GM12872 (cell line): ENCODE results near the gene PPP1R7.
A peak's percentile ranks its signal among the peaks of the same experiment; 100 is the strongest.

ENCODE experiments used
- CTCF ChIP-seq: IDR thresholded peaks from 3 replicates; pipeline ENCODE4 v1.5.1; 2011; ENCODE audit warnings: low read depth, mild to moderate bottlenecking, low read length, moderate library complexity; ENCODE audit not compliant: insufficient read depth

PPP1R7 gene

GRCh38 chr2:241214209-241214608, 63.9 kb downstream of the PPP1R7 start:
- no peak for TF ChIP-seq CTCF

GRCh38 chr2:241214766-241215165, 64.5 kb downstream of the PPP1R7 start:
- TF ChIP-seq CTCF, result no peak

- TF ChIP-seq CTCF, result no peak
Measured at GRCh38 chr2:241215421-241215820, 65.2 kb downstream of the PPP1R7 start.

DNA sequence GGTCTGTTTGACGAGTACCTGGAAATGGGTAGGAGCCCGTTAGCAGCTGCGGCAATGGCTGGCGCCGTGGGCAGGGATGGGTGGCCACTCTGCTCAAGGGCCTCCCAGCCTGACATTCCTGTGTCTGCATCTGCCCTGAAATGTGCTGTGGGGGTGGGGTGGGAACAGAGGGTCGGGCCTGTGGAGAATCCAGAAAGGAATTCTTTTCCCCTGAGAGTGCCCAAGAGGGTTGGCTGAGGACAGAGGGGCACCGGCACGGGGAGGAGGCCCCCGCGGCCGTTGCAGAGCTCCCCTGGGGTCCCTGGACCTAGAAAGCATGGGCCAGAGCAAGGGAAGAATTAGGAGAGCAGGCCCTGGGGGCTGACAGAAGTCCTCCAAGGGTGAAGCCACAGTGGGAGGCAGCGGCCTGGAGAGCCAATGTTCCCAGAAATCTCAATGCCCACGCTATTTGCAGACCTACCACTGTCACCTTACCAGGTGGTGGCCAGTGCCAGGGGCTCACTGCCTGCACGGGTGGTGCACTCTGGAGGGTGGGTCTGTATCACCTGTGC, 66.0 kb downstream of the PPP1R7 start:
- TF ChIP-seq CTCF, result no peak

DNA sequence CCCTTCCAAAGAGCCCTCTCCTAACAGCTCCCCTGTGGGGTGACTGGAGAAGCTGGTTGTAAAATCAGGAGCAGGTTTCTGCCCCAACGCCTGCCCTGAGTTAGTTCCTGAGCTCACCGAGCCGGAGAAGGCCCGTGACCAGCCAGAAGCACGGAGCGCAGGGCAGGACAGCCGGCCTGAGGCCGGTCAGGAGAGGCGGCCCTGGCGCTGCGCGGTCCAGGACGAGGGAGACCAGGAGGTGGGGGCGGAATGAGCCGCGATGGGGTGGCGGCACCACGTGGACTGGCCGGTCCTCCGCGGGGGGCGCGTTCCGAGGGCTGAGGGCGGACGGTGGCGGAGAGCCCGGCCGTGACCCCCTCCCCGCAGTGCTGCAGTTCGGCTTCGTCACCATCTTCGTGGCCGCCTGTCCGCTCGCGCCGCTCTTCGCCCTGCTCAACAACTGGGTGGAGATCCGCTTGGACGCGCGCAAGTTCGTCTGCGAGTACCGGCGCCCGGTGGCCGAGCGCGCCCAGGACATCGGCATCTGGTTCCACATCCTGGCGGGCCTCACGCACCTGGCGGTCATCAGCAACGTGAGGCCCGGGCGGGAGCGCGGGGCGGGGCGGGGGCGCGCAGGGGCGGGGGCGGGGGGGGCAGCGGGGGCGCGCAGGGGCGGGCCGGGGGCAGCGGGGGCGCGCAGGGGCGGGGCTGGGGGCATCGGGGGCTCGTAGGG, 67.2 kb downstream of the PPP1R7 start:
- no peak for TF ChIP-seq CTCF

DNA sequence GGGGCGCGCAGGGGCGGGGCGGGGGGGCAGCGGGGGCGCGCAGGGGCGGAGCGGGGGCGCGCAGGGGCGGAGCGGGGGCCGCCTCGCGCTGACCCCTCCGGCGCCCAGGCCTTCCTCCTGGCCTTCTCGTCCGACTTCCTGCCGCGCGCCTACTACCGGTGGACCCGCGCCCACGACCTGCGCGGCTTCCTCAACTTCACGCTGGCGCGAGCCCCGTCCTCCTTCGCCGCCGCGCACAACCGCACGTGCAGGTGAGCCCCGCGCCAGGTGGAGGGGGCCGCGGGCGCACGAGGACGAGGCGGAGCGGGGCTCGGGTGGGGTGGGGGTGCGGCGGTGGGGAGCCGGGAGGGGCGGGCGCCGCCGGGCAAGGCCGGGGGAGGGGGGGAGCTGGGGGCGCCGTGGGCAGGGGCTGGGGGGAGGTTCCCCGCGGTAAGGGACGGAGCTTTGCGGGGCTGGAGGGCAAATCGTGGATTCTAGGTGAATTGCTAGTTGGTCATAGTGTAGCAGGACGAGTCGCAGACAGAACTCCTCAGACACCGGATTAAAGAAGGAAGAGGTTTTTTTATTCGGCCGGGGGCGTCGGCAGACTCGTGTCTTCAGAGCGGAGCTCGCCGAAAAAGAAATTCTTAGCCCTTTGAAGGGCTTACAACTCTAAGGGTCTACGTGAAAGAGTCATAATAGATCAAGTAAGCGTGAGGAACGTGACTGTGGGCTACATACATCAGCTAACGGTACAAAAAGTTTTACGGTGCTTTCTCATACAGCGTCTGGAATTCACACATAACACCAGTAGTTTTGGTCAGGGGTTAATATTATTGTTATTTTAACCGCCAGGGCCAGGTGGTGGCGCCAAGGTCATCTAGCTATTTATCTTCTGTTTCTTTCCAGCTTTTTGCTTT, 68.1 kb downstream of the PPP1R7 start:
- TF ChIP-seq CTCF, result peak; percentile 31; the same call in 1 of the 3 replicates

GRCh38 chr2:241219030-241219382, 68.7 kb downstream of the PPP1R7 start:
- no peak for TF ChIP-seq CTCF
